Amniotic epithelial cell (primary cell): ENCODE results near the gene PTPA.

ENCODE experiments used
- DNase-seq: peaks from one replicate; pipeline ENCODE4 v3.0.0-alpha.2; 2010; ENCODE audit warnings: low read depth

PTPA gene

GRCh38 chr9:129160712-129161533 is 49.7 kb downstream of the PTPA start:
- DNase-seq: peak; percentile 57

GRCh38 chr9:129161534-129161837 is 50.3 kb downstream of the PTPA start:
- no peak for DNase-seq

- DNase-seq: no peak
Measured at GRCh38 chr9:129162497-129163197, 51.4 kb downstream of the PTPA start.

- peak; percentile 60 for DNase-seq
Measured at GRCh38 chr9:129163198-129163670, 52.0 kb downstream of the PTPA start.

- DNase-seq: no peak
Measured at GRCh38 chr9:129163753-129164152, 52.5 kb downstream of the PTPA start.

GRCh38 chr9:129164246-129164930 is 53.2 kb downstream of the PTPA start:
- DNase-seq: peak; percentile 85

- no peak for DNase-seq
Measured at GRCh38 chr9:129165198-129165597, 54.0 kb downstream of the PTPA start.

GRCh38 chr9:129166623-129167557 is 55.7 kb downstream of the PTPA start:
- peak; percentile 75 for DNase-seq

GRCh38 chr9:129170229-129170628 is 59.0 kb downstream of the PTPA start:
- DNase-seq: peak; percentile 17

GRCh38 chr9:129171993-129172751 is 61.0 kb downstream of the PTPA start:
- no peak for DNase-seq

GRCh38 chr9:129172816-129173215 is 61.6 kb downstream of the PTPA start:
- peak; percentile 51 for DNase-seq

- no peak for DNase-seq
Measured at GRCh38 chr9:129173296-129174101, 62.3 kb downstream of the PTPA start.

GRCh38 chr9:129174102-129174723 is 63.0 kb downstream of the PTPA start:
- DNase-seq: peak; percentile 94

- DNase-seq: peak; percentile 95
Measured at GRCh38 chr9:129174724-129175514, 63.7 kb downstream of the PTPA start.

- no peak for DNase-seq
Measured at GRCh38 chr9:129175515-129175824, 64.3 kb downstream of the PTPA start.

GRCh38 chr9:129175825-129176633 is 64.8 kb downstream of the PTPA start:
- peak; percentile 90 for DNase-seq

GRCh38 chr9:129176701-129177442 is 65.7 kb downstream of the PTPA start:
- peak; percentile 56 for DNase-seq
